Caco-2 (cell line): ENCODE measurements around the gene KIRREL3. TPM values are rescaled to one million over a fixed set of nuclear protein-coding genes. Genes with fewer than 3 reads are reported as not detected.
"Not testable (repeated sequence)": the region's sequence is repeated elsewhere in the genome, so short reads cannot be mapped to it uniquely, and the experiment has no call there.

Experiments used
- BruUV-seq: library from RNA; stranded (reverse); fragments of 400-500 nt; replicated peaks from 2 replicates; lab custom pipeline; 2021; lab: Mats Ljungman, UMichigan
- CTCF ChIA-PET: fragments of 300-600 bp; sonication (Branson Sonifier 250); formaldehyde crosslinking; loops from one replicate; lab custom pipeline; 2022; ENCODE audit warnings: antibody characterized with exemption; lab: Charles Lee
- POLR2A ChIA-PET: fragments of 300-600 bp; sonication (Branson Sonifier 250); formaldehyde crosslinking; loops from one replicate; lab custom pipeline; 2022; ENCODE audit warnings: antibody characterized with exemption; lab: Charles Lee
- DNase-seq, 2 experiments: peaks; one replicate each; pipeline versions ENCODE4 v3.0.0 to v3.0.0-alpha.2; 2020 to 2022
- H3K27me3 ChIP-seq: replicated peaks from 2 replicates; pipeline ENCODE4 v1.6.0; 2011; ENCODE audit warnings: low read length; ENCODE audit not compliant: control insufficient read depth, insufficient read depth
- H3K36me3 ChIP-seq: 2 replicates; pipeline ENCODE4 v1.5.1; 2011; ENCODE audit warnings: low read length; ENCODE audit not compliant: control insufficient read depth, insufficient read depth
- H3K4me1 ChIP-seq: fragments of 250-450 bp; sonication (Bioruptor Pico); 2 replicates; pipeline ENCODE4 v1.5.1; 2020; ENCODE audit warnings: mild to moderate bottlenecking
- H3K4me3 ChIP-seq: 2 replicates; pipeline ENCODE4 v1.5.1; 2011; ENCODE audit warnings: low read depth, mild to moderate bottlenecking, control low read depth, low read length
- H3K9me3 ChIP-seq: fragments of 250-450 bp; sonication (Bioruptor Pico); 2 replicates; pipeline ENCODE4 v1.5.1; 2020; ENCODE audit warnings: mild to moderate bottlenecking, moderate library complexity
- H3K27ac Mint-ChIP-seq: one replicate; pipeline ENCODE4 v1.8.0; 2022; ENCODE audit warnings: mixed read lengths; ENCODE audit not compliant: unreplicated experiment
- H3K27me3 Mint-ChIP-seq: one replicate; pipeline ENCODE4 v1.8.0; 2022; ENCODE audit warnings: mixed read lengths; ENCODE audit not compliant: insufficient read depth, unreplicated experiment
- H3K36me3 Mint-ChIP-seq: one replicate; pipeline ENCODE4 v1.8.0; 2022; ENCODE audit warnings: mild to moderate bottlenecking, mixed read lengths; ENCODE audit not compliant: insufficient read depth, unreplicated experiment
- H3K4me1 Mint-ChIP-seq: one replicate; pipeline ENCODE4 v1.8.0; 2022; ENCODE audit warnings: low read depth, mixed read lengths; ENCODE audit not compliant: unreplicated experiment
- H3K4me3 Mint-ChIP-seq: one replicate; pipeline ENCODE4 v1.8.0; 2022; ENCODE audit warnings: mild to moderate bottlenecking, moderate library complexity, mixed read lengths; ENCODE audit not compliant: unreplicated experiment
- H3K9me3 Mint-ChIP-seq: one replicate; pipeline ENCODE4 v1.8.0; 2022; ENCODE audit warnings: mixed read lengths; ENCODE audit not compliant: unreplicated experiment
- CTCF ChIP-seq, 2 experiments: fragments of 200-600 bp in 1 of 2; IDR thresholded peaks; 1 replicate in 1 of 2; 2 replicates in 1 of 2; pipeline versions ENCODE4 v1.5.1 to v1.8.0; 2011 to 2022; ENCODE audit warnings: antibody characterized with exemption in 1 of 2, control low read depth in 1 of 2, inconsistent platforms in 1 of 2, low read depth in 1 of 2, low read length in 1 of 2, mild to moderate bottlenecking in 1 of 2, moderate library complexity in 1 of 2; ENCODE audit not compliant: insufficient read depth in 1 of 2, severe bottlenecking in 1 of 2, unreplicated experiment in 1 of 2
- intact Hi-C: fragments of 100-400 bp; cut with micrococcal nuclease; formaldehyde crosslinking; loops from one replicate; pipeline ENCODE4 v1.10.0; 2022; ENCODE audit not compliant: unreplicated experiment
- total RNA-seq: library from RNA; stranded (reverse); gene quantifications from 2 replicates; pipeline ENCODE4 v1.2.3, GENCODE V29; 2022

Gene KIRREL3
- total RNA-seq, 1 experiment from 2014 or later: not detected

- no peaks in the 10 kb centered on the region for H3K9me3 Mint-ChIP-seq
- ChIA-PET POLR2A (no interaction called here), CTCF (no interaction called here)
- Histone ChIP-seq H3K9me3 (no peaks in the 10 kb centered on the region), H3K4me3 (no peak overlapping the region), H3K27me3 (peaks cover 2% of the 10 kb centered on the region; the same call in 1 of the 2 replicates), H3K36me3 (no peaks in the 10 kb centered on the region), H3K4me1 (no peaks in the 10 kb centered on the region)
- no peak overlapping the region for H3K27ac Mint-ChIP-seq
- H3K27me3 Mint-ChIP-seq: peaks cover 22% of the 10 kb centered on the region
- no peaks in the 10 kb centered on the region for H3K4me1 Mint-ChIP-seq
- TF ChIP-seq CTCF (IDR thresholded peaks at IDR 0.05; ENCODE audit: insufficient read depth in 1 of 2, low read depth in 1 of 2, low read length in 1 of 2, severe bottlenecking in 1 of 2, unreplicated experiment in 1 of 2): no peak
- DNase-seq: no peak
- intact Hi-C loops: no loop called here
- H3K36me3 Mint-ChIP-seq: no peaks in the 10 kb centered on the region
- H3K4me3 Mint-ChIP-seq: no peak overlapping the region
- BruUV-seq: no TSS peak
Measured at GRCh38 chr11:126959700-126960099, 40.9 kb downstream of the KIRREL3 start.

GRCh38 chr11:126956635-126957034 is 43.9 kb downstream of the KIRREL3 start:
- Mint-ChIP-seq H3K4me1 (no peaks in the 10 kb centered on the region), H3K36me3 (no peaks in the 10 kb centered on the region), H3K9me3 (no peaks in the 10 kb centered on the region), H3K27ac (no peak overlapping the region), H3K27me3 (peaks cover 19% of the 10 kb centered on the region), H3K4me3 (no peak overlapping the region)
- H3K4me3 ChIP-seq: no peak overlapping the region
- peaks cover 2% of the 10 kb centered on the region; the same call in 1 of the 2 replicates for H3K27me3 ChIP-seq
- no peak for TF ChIP-seq CTCF (IDR thresholded peaks at IDR 0.05; ENCODE audit: insufficient read depth in 1 of 2, low read depth in 1 of 2, low read length in 1 of 2, severe bottlenecking in 1 of 2, unreplicated experiment in 1 of 2)
- intact Hi-C loops: no loop called here
- ChIA-PET CTCF (interaction anchor here (0.5 kb wide), 1 partner anchor 241 kb away, joined by 3 read pairs; no protein-coding TSS in a partner anchor), POLR2A (no interaction called here)
- no peaks in the 10 kb centered on the region for H3K4me1 ChIP-seq
- H3K9me3 ChIP-seq: no peaks in the 10 kb centered on the region
- H3K36me3 ChIP-seq: no peaks in the 10 kb centered on the region
- no TSS peak for BruUV-seq
- DNase-seq: no peak

- H3K27me3 ChIP-seq, H3K36me3 ChIP-seq, H3K4me1 ChIP-seq, H3K27ac Mint-ChIP-seq, intact Hi-C loops, CTCF ChIA-PET, H3K9me3 ChIP-seq, H3K36me3 Mint-ChIP-seq, H3K9me3 Mint-ChIP-seq, H3K4me3 Mint-ChIP-seq, POLR2A ChIA-PET, BruUV-seq, DNase-seq, H3K4me1 Mint-ChIP-seq, H3K4me3 ChIP-seq: not testable (repeated sequence)
- H3K27me3 Mint-ChIP-seq: peaks cover 18% of the 10 kb centered on the region
Measured at GRCh38 chr11:126952533-126952932, 48.0 kb downstream of the KIRREL3 start.

- H3K27me3 ChIP-seq: no peaks in the 10 kb centered on the region
- Mint-ChIP-seq H3K27ac (no peak overlapping the region), H3K9me3 (no peaks in the 10 kb centered on the region), H3K4me1 (no peaks in the 10 kb centered on the region), H3K27me3 (peaks cover 17% of the 10 kb centered on the region), H3K36me3 (no peaks in the 10 kb centered on the region), H3K4me3 (no peak overlapping the region)
- DNase-seq: no peak
- ChIA-PET CTCF (no interaction called here), POLR2A (no interaction called here)
- H3K4me1 ChIP-seq: no peaks in the 10 kb centered on the region
- H3K36me3 ChIP-seq: no peaks in the 10 kb centered on the region
- H3K9me3 ChIP-seq: no peaks in the 10 kb centered on the region
- no peak overlapping the region for H3K4me3 ChIP-seq
- BruUV-seq: no TSS peak
- intact Hi-C loops: no loop called here
- no peak for TF ChIP-seq CTCF (IDR thresholded peaks at IDR 0.05; ENCODE audit: insufficient read depth in 1 of 2, low read depth in 1 of 2, low read length in 1 of 2, severe bottlenecking in 1 of 2, unreplicated experiment in 1 of 2)
Measured at GRCh38 chr11:126951465-126951864, 49.1 kb downstream of the KIRREL3 start.
